Fibroblast of skin of scalp (primary cell): ENCODE measurements around the gene ACER2.

Experiments
- DNase-seq: peaks from one replicate; pipeline ENCODE4 v3.0.0-alpha.2; 2013

ACER2 gene

DNA sequence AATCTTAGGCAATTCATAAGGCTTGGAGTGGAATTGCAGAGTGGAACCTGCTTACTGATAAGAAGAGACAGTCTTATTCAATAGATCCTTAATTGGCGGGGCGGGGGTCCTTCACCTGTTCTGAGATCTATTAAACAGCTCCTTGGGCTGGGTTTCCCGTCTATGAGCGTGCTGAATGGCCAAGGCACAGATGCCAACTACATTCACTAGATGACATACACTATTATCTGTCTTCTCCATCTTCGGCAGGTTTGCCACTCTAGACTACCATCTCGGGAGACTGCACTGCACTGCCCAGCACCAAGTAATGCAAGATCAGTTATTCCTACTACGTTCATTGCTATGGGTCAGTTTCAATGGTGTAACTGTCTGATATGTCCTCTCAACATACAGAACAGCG is 81.5 kb downstream of the ACER2 start:
- DNase-seq = no peak

DNA sequence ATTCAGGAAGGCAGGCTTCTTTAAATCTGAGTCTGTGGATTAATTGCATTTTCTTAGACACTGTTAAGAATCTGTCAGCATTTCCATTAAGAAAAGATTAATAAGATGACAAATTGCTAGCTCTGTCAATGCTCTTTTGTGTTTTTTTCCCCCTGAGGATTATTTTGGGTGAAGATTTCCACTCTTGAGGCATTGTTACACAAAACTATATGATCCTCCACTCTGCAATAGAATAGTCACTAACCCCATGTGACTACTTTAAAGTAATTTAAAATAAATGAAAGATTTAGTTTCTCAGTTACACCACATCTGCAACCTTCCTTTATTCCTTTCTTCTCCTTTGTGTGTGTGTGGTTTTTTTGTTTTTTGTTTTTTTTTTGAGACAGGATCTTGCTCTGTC is 82.0 kb downstream of the ACER2 start:
- no peak for DNase-seq

DNA sequence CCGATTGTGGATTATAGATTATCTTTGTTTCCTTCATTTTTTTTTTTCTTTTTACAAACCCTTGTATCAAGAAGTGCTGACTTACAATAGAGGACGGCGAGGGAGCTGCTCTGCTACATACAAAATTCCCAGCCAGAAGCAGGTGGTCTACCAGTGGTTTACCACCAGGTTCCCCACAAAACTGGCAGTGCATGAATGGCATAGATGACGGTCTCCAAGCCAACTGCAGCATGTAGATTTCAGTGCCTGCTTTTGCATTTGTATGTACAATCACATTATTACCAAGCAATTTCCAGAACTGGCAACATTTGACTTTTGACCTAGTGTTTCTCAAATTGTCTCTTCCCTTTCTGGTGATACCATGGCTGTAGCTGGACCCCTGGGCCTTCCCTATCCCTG is 84.0 kb downstream of the ACER2 start:
- no peak for DNase-seq

DNA sequence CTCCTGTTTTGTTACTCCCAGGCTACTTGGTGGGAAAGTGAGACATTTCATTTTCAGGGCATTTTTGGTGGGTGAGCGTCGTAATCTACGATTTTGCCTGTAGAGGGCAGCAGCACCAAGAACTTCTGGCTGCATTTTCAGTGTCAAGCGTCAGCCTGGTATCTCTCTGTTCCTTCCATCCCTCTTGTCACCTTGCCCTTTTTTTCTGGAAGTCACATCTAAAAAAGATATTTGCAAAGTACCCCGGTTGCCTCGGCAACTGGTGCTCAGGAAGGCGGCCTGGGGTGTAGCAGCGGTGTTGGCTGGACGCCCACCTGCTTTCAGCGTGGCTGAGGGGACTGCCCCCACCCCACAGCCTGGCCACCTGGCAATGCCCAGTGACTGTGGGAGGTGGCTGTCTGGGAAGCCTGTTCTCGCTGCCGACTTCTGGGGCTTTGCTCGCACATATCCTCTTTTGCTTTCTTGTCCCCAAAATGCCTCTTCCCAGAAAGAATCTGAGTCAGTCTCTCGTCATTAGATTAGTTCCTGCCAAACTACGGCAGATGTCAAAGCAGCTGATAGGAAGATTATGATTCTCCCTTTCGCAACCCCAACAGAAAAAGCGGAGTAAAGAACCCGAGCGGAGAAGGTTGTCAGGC is 84.5 kb downstream of the ACER2 start:
- DNase-seq = peak; percentile 53

DNA sequence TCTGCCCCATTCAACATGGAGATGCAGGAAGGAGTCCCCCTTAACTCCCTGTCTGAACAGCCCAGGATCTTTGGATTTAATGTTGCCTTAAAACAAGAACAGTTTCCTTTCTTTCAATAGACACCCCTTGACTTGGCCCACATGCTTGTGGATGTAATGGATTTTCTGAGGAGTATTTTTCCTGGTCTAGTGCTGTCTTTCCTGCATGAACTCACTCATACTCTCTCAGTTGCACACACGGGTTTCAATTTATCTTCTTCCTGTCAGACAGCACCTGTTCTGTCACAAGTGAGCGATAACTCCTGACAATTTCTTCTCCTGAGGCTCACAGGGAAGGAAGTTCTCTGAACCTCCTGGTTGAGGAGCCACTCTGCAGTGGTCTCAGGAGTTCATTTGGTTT is 85.1 kb downstream of the ACER2 start:
- DNase-seq = no peak

DNA sequence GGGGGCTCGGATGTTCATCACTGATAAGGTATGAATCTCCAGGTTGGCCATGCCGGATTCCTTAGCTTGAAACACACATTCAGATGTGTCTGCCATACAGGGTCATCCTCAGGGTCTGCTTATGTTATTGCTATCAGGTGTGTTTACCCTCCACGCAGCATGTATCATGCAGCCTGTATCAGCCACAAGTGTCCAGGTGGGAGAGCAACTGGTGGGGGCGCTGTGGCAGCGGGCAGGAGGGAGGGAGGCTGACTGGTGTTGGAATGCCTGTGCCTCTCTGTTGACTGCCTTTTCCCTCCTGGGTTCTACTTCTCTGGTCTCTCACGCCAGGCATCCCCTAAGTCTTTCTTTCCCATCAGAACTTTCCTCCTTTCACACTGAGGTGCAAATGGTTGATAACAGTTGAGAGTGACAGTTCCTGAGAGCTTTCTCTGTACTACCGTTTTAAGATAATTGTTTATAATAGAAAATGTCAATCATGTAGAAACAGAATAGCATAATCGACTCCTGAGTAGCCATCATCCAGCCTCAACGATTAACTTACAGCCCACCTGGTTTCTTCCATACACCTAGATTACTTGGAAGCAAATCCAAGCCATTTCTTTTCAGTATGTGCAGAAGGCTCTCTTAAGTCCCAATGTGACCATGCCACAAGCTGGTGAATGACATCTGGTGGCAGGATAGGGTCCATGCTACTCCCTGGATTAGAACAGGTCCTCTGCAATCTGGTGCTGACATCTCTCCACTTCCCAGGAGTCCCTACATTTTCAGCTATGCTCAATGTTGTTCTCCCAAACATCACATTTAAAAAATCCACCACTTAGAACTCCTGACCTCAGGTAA is 86.6 kb downstream of the ACER2 start:
- no peak for DNase-seq

DNA sequence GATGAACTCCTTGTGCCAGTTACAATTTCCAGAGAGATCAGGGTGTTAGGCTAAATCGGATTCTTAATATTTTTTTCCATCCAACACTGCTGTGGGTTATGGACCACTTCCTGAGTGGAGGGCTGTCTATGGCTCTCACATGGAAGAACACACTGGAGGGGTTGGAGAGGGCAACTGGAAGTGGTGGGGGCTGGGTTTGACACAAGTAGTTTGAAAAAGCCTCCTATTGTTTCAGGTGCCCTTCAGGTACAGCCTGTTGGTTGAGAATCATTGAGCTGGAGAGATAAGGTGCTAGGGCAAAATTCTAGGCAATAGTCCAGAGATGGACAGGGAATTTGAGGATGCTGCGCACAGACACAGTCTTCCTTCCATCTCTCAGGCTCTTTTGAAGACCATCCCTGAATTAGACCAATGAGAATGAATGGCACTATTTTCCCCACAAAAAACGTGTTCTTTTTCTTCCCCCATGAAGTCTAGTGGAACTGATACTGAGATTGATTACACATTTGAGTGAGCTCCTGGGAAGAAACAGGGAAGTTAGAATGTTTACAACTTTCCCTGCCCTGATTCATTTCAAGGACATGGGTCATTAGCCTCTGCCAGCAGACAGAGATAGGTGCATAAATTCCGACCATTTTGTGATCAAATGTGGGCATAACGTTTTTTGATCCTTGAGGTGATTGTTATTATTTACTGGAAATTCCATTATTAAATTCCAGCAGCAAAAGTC is 87.7 kb downstream of the ACER2 start:
- no peak for DNase-seq

DNA sequence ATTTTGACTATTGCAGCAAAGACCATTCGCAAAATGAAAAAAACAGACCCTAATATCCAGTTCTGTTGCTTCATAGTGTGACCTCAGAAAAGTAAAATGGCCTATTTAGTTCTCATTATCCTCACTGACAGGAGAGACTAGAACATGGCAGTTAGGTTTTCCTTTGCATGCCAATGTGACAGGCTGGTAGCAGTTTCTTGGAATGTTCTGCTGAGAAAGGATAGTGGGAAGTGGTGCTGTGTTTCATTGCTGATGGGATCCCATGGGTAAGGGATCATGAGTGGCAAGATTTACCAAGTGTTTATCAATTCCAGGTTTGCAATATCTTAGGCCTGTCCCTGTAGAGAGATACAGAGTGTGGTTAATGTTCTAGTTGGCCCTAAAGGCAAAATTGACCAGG is 88.5 kb downstream of the ACER2 start:
- no peak for DNase-seq

DNA sequence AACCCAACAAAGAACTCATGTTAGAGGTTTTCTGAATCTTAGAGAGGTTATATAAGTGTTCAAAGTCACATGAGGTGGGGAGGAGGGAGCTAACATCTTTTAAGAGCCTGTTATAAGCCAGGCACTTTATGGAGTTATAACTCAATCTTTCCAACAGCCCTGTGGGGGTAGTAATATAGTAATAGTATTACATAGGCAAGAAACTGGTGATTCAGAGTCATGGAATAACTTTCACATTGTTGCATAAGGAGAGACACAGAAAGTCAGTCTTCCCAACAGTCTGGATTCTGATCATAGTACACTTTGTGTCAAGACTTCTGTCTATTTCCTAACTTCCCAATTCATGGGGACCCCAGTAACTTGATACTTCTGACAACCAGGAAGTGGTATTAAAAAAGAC is 89.2 kb downstream of the ACER2 start:
- peak; percentile 73 for DNase-seq
